ENCODE measurements around the gene NCOA3. TPM values are rescaled to one million over a fixed set of nuclear protein-coding genes. Genes with fewer than 3 reads are reported as not detected.

Gene NCOA3
- total RNA-seq, 1 experiment from 2014 or later, result 14.9 TPM

GRCh38 chr20:47665221-47665991 is 163.7 kb downstream of the NCOA3 start:
- DNase-seq (ENCODE audit: low spot score), result no peak

- no peak for DNase-seq (ENCODE audit: low spot score)
These were observed 164.6 kb downstream of the NCOA3 start for GRCh38 chr20:47666304-47666703.

GRCh38 chr20:47667086-47667485 is 165.4 kb downstream of the NCOA3 start:
- DNase-seq (ENCODE audit: low spot score), result no peak

GRCh38 chr20:47667531-47668312 is 166.0 kb downstream of the NCOA3 start:
- no peak for DNase-seq (ENCODE audit: low spot score)

GRCh38 chr20:47668313-47669151 is 166.8 kb downstream of the NCOA3 start:
- DNase-seq (ENCODE audit: low spot score), result no peak

- DNase-seq (ENCODE audit: low spot score), result no peak
These were observed 167.4 kb downstream of the NCOA3 start for GRCh38 chr20:47669152-47669425.

GRCh38 chr20:47669489-47669888 is 167.8 kb downstream of the NCOA3 start:
- no peak for DNase-seq (ENCODE audit: low spot score)

- no peak for DNase-seq (ENCODE audit: low spot score)
These were observed 168.5 kb downstream of the NCOA3 start for GRCh38 chr20:47669927-47670890.

GRCh38 chr20:47670913-47671312 is 169.2 kb downstream of the NCOA3 start:
- DNase-seq (ENCODE audit: low spot score), result no peak

GRCh38 chr20:47672166-47672565 is 170.5 kb downstream of the NCOA3 start:
- DNase-seq (ENCODE audit: low spot score), result no peak

- DNase-seq (ENCODE audit: low spot score), result no peak
These were observed 171.4 kb downstream of the NCOA3 start for GRCh38 chr20:47672886-47673670.

- no peak for DNase-seq (ENCODE audit: low spot score)
These were observed 171.9 kb downstream of the NCOA3 start for GRCh38 chr20:47673671-47673955.

- DNase-seq (ENCODE audit: low spot score), result no peak
These were observed 172.5 kb downstream of the NCOA3 start for GRCh38 chr20:47674145-47674544.

GRCh38 chr20:47674686-47675085 is 173.0 kb downstream of the NCOA3 start:
- DNase-seq (ENCODE audit: low spot score), result no peak

- DNase-seq (ENCODE audit: low spot score), result no peak
These were observed 173.8 kb downstream of the NCOA3 start for GRCh38 chr20:47675190-47676142.

GRCh38 chr20:47676219-47676721 is 174.6 kb downstream of the NCOA3 start:
- DNase-seq (ENCODE audit: low spot score), result no peak

- no peak for DNase-seq (ENCODE audit: low spot score)
These were observed 175.4 kb downstream of the NCOA3 start for GRCh38 chr20:47676912-47677634.

GRCh38 chr20:47677635-47678453 is 176.2 kb downstream of the NCOA3 start:
- DNase-seq (ENCODE audit: low spot score), result peak; percentile 59

All from A172 (cell line).